Germinal center (tissue), 1 donor: ENCODE results near the gene NUP210.

Experiments
- DNase-seq: peaks from one replicate; pipeline ENCODE4 v3.0.0; 2012; ENCODE audit warnings: mixed read lengths, low spot score

Gene NUP210

GRCh38 chr3:13274551-13275332 is 145.4 kb downstream of the NUP210 start:
- DNase-seq: no peak

- DNase-seq: no peak
Measured at GRCh38 chr3:13274125-13274524, 146.0 kb downstream of the NUP210 start.

GRCh38 chr3:13273604-13274105 is 146.5 kb downstream of the NUP210 start:
- no peak for DNase-seq

- no peak for DNase-seq
Measured at GRCh38 chr3:13272831-13273603, 147.1 kb downstream of the NUP210 start.

GRCh38 chr3:13269711-13270378 is 150.3 kb downstream of the NUP210 start:
- no peak for DNase-seq

- DNase-seq: no peak
Measured at GRCh38 chr3:13268961-13269441, 151.1 kb downstream of the NUP210 start.

- DNase-seq: no peak
Measured at GRCh38 chr3:13268120-13268519, 152.0 kb downstream of the NUP210 start.

GRCh38 chr3:13266651-13267362 is 153.3 kb downstream of the NUP210 start:
- no peak for DNase-seq
